ENCODE results near the gene SHE.

SHE gene

DNA sequence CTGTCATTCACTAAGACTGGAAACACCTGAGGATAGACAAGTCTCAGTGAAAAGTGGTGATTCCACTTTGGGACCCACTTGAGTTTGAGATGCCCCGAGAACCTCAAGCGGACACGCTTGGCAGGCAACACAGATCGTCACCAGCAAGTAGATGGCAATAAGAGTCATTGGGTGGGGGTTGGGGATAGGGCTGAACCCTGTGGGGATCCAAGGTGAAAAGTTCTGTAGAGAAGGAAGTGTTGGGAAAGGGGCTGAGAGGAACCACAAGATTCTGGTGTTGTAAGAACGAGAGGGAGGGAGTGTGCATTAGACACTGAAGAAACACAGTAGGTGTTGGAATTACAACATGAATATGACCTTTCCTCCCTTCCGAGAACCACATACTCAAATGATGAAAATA, 45.6 kb downstream of the SHE start:
- H3K9ac ChIP-seq (ENCODE audit: low read length): no peak overlapping the region
- no peak overlapping the region for H3K4me3 ChIP-seq (ENCODE audit: low read length)
- H3K9me3 ChIP-seq (ENCODE audit: control insufficient read depth, low read depth, low read length): no peaks in the 10 kb centered on the region
- no peaks in the 10 kb centered on the region for H3K36me3 ChIP-seq (ENCODE audit: control insufficient read depth, low read depth, low read length)
- H3K4me1 ChIP-seq (ENCODE audit: control insufficient read depth, low read depth, low read length): no peaks in the 10 kb centered on the region
- H3K27ac ChIP-seq (ENCODE audit: low read length): no peak overlapping the region
- no peaks in the 10 kb centered on the region for H3K27me3 ChIP-seq (ENCODE audit: control insufficient read depth, insufficient read depth, low read length)

DNA sequence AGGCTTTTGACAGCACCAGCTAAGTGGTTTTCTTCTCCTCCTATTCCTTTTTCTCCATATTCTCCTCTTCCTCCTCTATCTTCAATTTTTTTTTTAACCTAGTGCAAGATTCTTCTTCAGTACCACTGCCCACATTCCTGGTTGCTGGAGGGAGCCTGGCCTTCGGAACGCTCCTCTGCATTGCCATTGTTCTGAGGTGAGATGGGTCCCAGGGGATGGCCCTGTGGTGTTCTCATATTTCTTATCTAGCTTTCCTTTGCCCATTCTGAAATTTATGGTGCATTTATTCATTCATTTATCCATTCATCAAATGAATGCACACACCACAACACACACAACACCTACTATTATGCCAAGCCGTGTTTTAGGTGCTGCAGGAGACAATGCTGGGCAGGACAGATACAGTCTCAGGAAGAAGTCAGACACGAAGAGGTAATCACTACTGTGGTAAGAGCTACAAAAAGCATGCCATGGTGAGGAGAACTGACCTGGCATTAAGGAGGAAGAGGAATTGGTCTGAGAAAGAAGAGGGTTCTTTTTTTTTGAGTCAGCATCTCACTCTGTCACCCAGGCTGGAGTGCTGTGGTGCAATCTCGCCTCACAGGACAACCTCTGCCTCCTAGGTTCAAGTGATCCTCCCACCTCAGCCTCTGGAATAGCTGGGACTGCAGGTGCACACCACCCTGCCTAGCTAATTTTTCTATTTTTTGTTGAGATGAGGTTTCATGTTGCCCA, 47.7 kb downstream of the SHE start:
- H3K4me3 ChIP-seq (ENCODE audit: low read length): no peak overlapping the region
- no peak overlapping the region for H3K9ac ChIP-seq (ENCODE audit: low read length)
- no peak overlapping the region for H3K27ac ChIP-seq (ENCODE audit: low read length)
- H3K9me3 ChIP-seq (ENCODE audit: control insufficient read depth, low read depth, low read length): no peaks in the 10 kb centered on the region
- no peaks in the 10 kb centered on the region for H3K4me1 ChIP-seq (ENCODE audit: control insufficient read depth, low read depth, low read length)
- no peaks in the 10 kb centered on the region for H3K27me3 ChIP-seq (ENCODE audit: control insufficient read depth, insufficient read depth, low read length)
- H3K36me3 ChIP-seq (ENCODE audit: control insufficient read depth, low read depth, low read length): no peaks in the 10 kb centered on the region

DNA sequence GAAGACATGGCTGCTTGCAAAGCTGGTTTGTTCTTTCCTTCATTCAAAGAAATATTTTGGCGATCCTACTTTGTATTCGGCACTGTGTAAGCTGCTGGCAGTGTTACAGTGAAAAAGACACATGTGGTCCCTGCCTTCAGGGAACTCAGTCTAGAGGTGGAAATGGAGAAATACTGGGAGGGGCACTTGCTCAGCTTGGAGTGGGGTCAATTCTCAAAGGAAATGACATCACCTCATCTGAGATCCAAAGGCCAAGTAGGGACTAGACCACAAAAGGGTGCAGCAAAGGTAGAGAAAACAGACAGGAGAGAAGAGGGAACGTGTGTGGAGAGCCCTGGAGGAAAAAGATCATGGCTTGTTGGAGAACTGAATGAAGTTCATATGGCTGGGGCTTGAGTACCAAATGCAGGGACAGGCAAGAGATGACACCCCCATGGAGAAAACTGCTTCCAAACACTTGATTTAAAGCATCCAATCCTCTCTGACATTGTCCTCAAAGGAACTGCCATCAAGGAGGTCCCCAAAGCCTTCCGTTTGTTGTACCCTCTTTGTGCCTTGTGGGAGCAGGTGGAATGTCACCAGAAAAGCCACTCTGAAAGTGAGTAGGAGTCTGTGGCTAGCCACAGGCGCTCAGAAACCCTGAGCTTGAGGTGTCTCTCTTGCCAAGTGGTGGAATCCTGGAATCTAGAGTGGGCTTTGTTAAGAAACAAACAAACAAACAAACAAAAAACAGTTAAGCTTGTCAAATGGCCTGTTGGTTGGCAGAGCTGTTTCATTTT, 48.4 kb downstream of the SHE start:
- no peaks in the 10 kb centered on the region for H3K4me1 ChIP-seq (ENCODE audit: control insufficient read depth, low read depth, low read length)
- no peak overlapping the region for H3K4me3 ChIP-seq (ENCODE audit: low read length)
- H3K9ac ChIP-seq (ENCODE audit: low read length): no peak overlapping the region
- H3K9me3 ChIP-seq (ENCODE audit: control insufficient read depth, low read depth, low read length): no peaks in the 10 kb centered on the region
- H3K36me3 ChIP-seq (ENCODE audit: control insufficient read depth, low read depth, low read length): no peaks in the 10 kb centered on the region
- no peak overlapping the region for H3K27ac ChIP-seq (ENCODE audit: low read length)
- H3K27me3 ChIP-seq (ENCODE audit: control insufficient read depth, insufficient read depth, low read length): no peaks in the 10 kb centered on the region

DNA sequence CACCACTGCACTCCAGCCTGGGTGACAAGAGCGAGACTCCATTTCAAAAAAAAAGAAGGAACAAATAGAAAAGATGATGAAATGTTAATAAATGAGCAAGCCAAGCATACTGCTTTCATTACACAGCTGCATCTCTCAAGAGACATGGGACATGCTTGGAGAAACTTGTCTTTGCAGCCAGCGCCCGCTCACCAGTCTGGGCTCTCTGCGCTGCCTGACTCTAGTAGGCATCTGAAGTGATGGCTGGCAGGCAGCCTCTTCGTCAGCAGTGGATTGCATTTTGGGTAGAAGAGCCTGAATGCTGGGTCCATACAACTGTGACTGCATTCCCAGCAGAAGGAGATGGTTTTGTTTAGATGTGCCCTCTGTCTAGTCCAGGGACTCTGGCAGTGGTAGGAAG, 49.1 kb downstream of the SHE start:
- Histone ChIP-seq H3K27ac (ENCODE audit: low read length) (no peak overlapping the region), H3K27me3 (ENCODE audit: control insufficient read depth, insufficient read depth, low read length) (no peaks in the 10 kb centered on the region), H3K9ac (ENCODE audit: low read length) (no peak overlapping the region), H3K9me3 (ENCODE audit: control insufficient read depth, low read depth, low read length) (no peaks in the 10 kb centered on the region), H3K36me3 (ENCODE audit: control insufficient read depth, low read depth, low read length) (no peaks in the 10 kb centered on the region), H3K4me3 (ENCODE audit: low read length) (no peak overlapping the region), H3K4me1 (ENCODE audit: control insufficient read depth, low read depth, low read length) (no peaks in the 10 kb centered on the region)

DNA sequence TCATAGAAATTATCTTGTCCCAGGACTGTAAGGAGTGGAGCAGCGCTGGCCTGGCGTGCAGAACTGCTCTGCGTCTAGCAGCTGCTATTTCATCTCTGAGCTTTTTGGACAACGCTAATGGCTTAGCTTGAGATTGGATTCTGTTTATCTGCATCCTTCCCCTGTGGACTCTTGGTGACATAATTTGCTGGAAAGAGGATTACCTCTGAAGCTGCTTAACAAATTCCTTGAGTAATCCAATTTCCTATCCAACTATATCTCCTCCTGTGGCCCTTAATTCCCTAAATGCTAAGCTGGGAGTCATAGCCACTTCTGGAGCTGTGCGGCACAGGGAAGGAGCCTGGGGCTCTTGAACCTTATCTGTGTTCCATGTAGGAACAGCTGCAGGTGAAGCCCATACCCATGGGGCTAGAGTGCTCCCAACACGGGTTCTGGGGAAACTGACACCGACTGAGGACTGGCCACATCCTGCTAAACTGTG, 53.8 kb downstream of the SHE start:
- Histone ChIP-seq H3K9ac (ENCODE audit: low read length) (no peak overlapping the region), H3K36me3 (ENCODE audit: control insufficient read depth, low read depth, low read length) (no peaks in the 10 kb centered on the region), H3K9me3 (ENCODE audit: control insufficient read depth, low read depth, low read length) (no peaks in the 10 kb centered on the region), H3K27ac (ENCODE audit: low read length) (no peak overlapping the region), H3K27me3 (ENCODE audit: control insufficient read depth, insufficient read depth, low read length) (no peaks in the 10 kb centered on the region), H3K4me1 (ENCODE audit: control insufficient read depth, low read depth, low read length) (no peaks in the 10 kb centered on the region), H3K4me3 (ENCODE audit: low read length) (no peak overlapping the region)

DNA sequence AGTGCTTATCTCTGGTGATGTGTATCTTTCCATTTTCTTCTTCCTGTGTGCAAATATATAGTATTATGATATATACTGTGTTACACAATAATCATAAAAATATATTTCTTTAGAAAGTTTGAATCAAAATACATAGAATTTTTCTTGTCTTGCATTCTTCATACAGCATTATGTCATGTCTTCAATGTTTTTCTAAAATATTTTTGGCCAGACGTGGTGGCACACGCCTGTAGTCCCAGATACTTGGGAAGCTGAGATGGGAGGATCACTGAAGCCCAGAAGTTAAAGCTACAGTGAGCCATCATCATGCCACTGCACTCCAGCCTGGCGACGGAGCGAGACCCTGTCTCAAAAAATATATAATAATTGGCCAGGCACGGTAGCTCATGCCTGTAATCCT, 55.4 kb downstream of the SHE start:
- Histone ChIP-seq H3K4me1 (ENCODE audit: control insufficient read depth, low read depth, low read length) (no peaks in the 10 kb centered on the region), H3K27ac (ENCODE audit: low read length) (no peak overlapping the region), H3K9ac (ENCODE audit: low read length) (no peak overlapping the region)

DNA sequence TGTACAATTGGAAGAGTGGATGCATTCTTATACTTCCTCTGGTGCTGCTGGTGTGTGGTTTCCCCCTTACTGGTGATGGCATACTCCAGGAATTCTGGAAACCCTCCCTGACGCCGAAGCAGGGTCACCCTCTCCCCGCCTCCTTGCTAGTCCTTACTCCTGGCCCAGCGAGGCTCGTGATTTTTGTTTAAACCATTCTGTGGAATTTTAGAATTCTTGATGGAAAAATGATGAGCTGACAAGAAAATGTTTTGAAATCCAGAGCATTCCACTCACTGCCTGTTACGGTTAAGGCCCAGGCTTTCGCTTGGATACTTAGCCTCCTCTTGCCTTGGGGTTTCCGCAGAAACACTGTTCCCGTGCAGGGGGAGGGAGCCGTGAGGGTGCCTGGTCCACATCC, 55.9 kb downstream of the SHE start:
- Histone ChIP-seq H3K9ac (ENCODE audit: low read length) (no peak overlapping the region), H3K27ac (ENCODE audit: low read length) (no peak overlapping the region), H3K9me3 (ENCODE audit: control insufficient read depth, low read depth, low read length) (no peaks in the 10 kb centered on the region)

More for the DNA sequence above, 55.4 kb downstream of the SHE start:
- no peaks in the 10 kb centered on the region for H3K27me3 ChIP-seq (ENCODE audit: control insufficient read depth, insufficient read depth, low read length)
- no peak overlapping the region for H3K4me3 ChIP-seq (ENCODE audit: low read length)
- no peaks in the 10 kb centered on the region for H3K9me3 ChIP-seq (ENCODE audit: control insufficient read depth, low read depth, low read length)
- H3K36me3 ChIP-seq (ENCODE audit: control insufficient read depth, low read depth, low read length): no peaks in the 10 kb centered on the region

DNA sequence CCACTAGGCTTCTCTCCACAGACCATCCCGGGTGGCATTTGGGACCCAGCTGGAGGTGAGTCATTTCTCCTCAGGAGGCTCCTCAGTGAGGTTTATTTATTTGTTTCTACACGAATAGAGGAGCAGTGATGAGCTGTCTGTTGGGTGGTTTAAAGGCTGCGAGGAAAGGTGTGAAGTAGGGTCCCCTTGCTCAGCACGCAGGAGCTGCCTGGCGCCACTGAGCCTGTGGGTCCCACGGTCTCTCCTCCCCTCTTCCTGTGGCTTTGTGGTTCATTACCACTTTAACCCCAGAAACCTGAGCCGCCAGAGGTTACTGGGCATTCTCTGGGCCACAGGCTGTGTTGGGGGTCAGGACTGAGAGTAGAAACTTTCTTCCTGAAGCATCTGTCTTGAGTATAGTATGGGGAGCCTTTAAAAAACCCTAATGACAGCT, 57.2 kb downstream of the SHE start:
- Histone ChIP-seq H3K9me3 (ENCODE audit: control insufficient read depth, low read depth, low read length) (no peaks in the 10 kb centered on the region), H3K27me3 (ENCODE audit: control insufficient read depth, insufficient read depth, low read length) (no peaks in the 10 kb centered on the region), H3K27ac (ENCODE audit: low read length) (no peak overlapping the region), H3K9ac (ENCODE audit: low read length) (no peak overlapping the region), H3K4me1 (ENCODE audit: control insufficient read depth, low read depth, low read length) (no peaks in the 10 kb centered on the region), H3K4me3 (ENCODE audit: low read length) (no peak overlapping the region), H3K36me3 (ENCODE audit: control insufficient read depth, low read depth, low read length) (no peaks in the 10 kb centered on the region)

More for the DNA sequence above, 55.9 kb downstream of the SHE start:
- Histone ChIP-seq H3K27me3 (ENCODE audit: control insufficient read depth, insufficient read depth, low read length) (no peaks in the 10 kb centered on the region), H3K4me1 (ENCODE audit: control insufficient read depth, low read depth, low read length) (no peaks in the 10 kb centered on the region), H3K36me3 (ENCODE audit: control insufficient read depth, low read depth, low read length) (no peaks in the 10 kb centered on the region), H3K4me3 (ENCODE audit: low read length) (no peak overlapping the region)

DNA sequence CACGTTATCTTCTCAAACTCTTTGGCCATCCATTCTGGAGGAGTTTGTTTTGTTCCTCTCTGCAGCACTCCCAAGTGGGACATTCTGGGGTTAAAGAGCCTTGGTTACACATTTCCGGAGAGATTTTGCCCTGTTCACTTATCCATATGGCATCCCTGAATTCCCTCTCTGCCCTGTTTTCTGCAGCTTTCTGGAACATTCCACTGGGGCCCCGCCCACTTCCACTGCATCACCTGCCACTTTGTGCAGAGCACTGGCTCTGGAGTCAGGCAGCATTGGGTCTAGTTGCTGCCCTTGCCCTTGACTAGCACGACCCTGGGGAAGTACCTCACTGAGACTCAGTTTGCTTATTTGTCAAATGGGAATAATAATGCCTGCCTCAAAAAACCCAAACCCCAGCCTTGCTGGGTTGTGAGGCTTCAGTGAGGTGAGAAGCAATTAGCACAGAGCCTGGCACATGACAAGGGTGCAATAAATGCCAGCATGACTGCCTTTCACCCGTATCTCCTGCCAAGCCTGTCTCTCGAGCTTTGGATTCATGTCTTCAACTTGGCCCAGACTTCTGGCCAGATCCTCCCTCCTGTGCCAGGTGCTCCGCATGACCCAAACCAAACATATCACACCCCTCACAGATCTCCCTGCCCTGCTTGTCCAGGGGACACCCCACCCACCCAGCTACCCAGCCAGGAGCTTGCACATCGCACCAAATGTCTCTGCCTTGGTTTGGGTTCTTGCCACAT, 58.8 kb downstream of the SHE start:
- H3K27me3 ChIP-seq (ENCODE audit: control insufficient read depth, insufficient read depth, low read length): no peaks in the 10 kb centered on the region
- H3K36me3 ChIP-seq (ENCODE audit: control insufficient read depth, low read depth, low read length): no peaks in the 10 kb centered on the region
- no peaks in the 10 kb centered on the region for H3K4me1 ChIP-seq (ENCODE audit: control insufficient read depth, low read depth, low read length)
- H3K27ac ChIP-seq (ENCODE audit: low read length): no peak overlapping the region
- no peak overlapping the region for H3K4me3 ChIP-seq (ENCODE audit: low read length)
- no peaks in the 10 kb centered on the region for H3K9me3 ChIP-seq (ENCODE audit: control insufficient read depth, low read depth, low read length)
- H3K9ac ChIP-seq (ENCODE audit: low read length): no peak overlapping the region

DNA sequence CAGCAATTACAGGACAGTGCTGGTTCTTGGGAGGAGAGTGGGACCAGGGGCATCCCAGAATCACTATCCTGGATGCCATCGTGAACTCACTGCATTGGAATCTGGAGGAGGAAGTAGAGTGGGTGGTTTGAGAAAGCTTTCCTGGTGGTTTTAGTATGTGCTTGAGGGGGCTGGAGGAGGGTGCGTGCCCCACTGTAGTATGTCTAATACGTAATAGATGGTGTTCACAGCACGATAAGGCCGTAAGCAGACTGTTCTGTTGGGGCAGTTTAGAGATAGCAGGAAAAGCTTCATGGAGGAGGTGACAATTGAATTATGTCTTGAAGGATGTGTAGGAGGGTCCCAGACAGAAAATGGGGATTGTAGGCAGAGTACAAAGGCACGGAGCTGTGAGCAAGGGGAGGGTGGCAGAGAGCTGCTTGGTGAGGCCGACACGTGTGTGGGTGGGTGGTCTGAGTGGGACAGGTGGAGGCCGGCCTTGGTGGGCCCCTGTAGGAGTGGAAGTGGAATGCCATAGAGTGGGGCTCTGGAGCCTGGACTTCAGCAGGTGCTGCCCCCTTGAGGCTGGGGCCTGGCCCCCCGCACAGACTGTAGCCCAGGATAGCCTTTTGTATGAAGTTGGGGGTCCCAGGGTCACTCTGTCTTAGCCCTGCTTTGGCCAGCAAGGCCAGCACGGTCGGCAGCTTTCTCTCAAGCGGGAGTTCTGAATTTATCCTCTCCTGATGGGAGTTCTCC, 60.0 kb downstream of the SHE start:
- Histone ChIP-seq H3K9me3 (ENCODE audit: control insufficient read depth, low read depth, low read length) (no peaks in the 10 kb centered on the region), H3K36me3 (ENCODE audit: control insufficient read depth, low read depth, low read length) (no peaks in the 10 kb centered on the region), H3K4me1 (ENCODE audit: control insufficient read depth, low read depth, low read length) (no peaks in the 10 kb centered on the region), H3K27me3 (ENCODE audit: control insufficient read depth, insufficient read depth, low read length) (no peaks in the 10 kb centered on the region), H3K9ac (ENCODE audit: low read length) (no peak overlapping the region), H3K27ac (ENCODE audit: low read length) (no peak overlapping the region), H3K4me3 (ENCODE audit: low read length) (no peak overlapping the region)
